Measurements from ENCODE around the gene GPR31.

GPR31 gene

DNA sequence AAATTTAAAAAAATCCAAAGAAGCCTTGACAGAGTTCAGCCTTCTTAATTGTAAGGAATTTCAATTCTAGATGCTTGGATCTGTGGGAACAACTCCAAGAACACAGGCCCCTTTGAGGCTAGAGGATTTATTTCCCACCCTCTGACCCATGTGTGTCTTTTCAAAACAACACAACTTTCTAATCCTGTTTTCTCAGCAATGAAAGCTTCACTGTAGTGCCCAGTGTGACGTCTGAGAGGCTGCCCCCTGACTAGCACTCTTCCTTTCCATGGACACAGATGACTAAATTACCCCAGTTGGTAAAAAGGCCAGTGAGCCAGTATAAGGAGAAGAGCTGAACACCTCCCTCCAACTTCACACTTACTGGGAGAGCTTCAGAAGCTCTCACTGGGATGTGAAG is 51.4 kb downstream of the GPR31 start:
- no peak for DNase-seq
- in situ Hi-C loops (cut with MboI; ENCODE audit: low pct_unique_long_range_greater_than_20kb, low sequenced_read_pairs): no loop called here

Data from KBM-7 (cell line).